Pancreas (tissue), 10 donors: ENCODE measurements around the gene AGGF1. TPM values are rescaled to one million over a fixed set of nuclear protein-coding genes. Genes with fewer than 3 reads are reported as not detected.

Source experiments
- ATAC-seq, 4 donors: fragments of 200-7000 bp; cut with Tn5 transposase; one replicate each; pipeline versions ENCODE4 v1.8.0 to v1.9.1; 2020; ENCODE audit warnings: mild to moderate bottlenecking in 4 of 4, moderate library complexity in 4 of 4
- DNase-seq, 6 donors: peaks; one replicate each; pipeline ENCODE4 v3.0.0-alpha.2; 2020
- FAIRE-seq: peaks from 2 replicates; lab custom pipeline; 2012; peaks lifted over from hg19 to GRCh38; lab: Jason Lieb, UNC
- H3K27ac ChIP-seq, 4 donors: fragments of 200-600 bp; sonication (generic); 1 replicate in 3 of 4; 2 replicates in 1 of 4; pipeline versions ENCODE4 v1.5.0 to v1.8.0; 2020
- H3K27me3 ChIP-seq, 4 donors: fragments of 200-600 bp; one replicate each; pipeline ENCODE4 v1.8.0; 2021
- H3K36me3 ChIP-seq, 3 donors: fragments of 200-600 bp; sonication (generic) in 1 of 3; one replicate each; pipeline versions ENCODE4 v1.5.0 to v1.8.0; 2020 to 2021
- H3K4me1 ChIP-seq, 3 donors: fragments of 200-600 bp; one replicate each; pipeline ENCODE4 v1.8.0; 2021
- H3K4me3 ChIP-seq, 4 donors: fragments of 200-600 bp; sonication (generic) in 2 of 4; one replicate each; pipeline versions ENCODE4 v1.5.0 to v1.8.0; 2020 to 2021
- H3K9me3 ChIP-seq, 4 donors: fragments of 200-600 bp; one replicate each; pipeline ENCODE4 v1.8.0; 2021
- WGBS, 2 donors: extraction: QIAGEN DNeasy Blood & Tissue Kit; methylation state at CpG; one replicate each; pipeline ENCODE4 v1.1.7; 2013; 5-methylcytosine and 5-hydroxymethylcytosine counted together
- intact Hi-C, 3 donors: fragments of 100-400 bp; cut with DNase I; formaldehyde crosslinking; loops; one replicate each; pipeline versions ENCODE4 v1.11.1 to v1.14.2; 2022
- polyA plus RNA-seq, 2 donors: library from polyadenylated mRNA; stranded (reverse); fragments of 200-250 nt; gene quantifications; one replicate each; pipeline ENCODE4 v1.2.3, GENCODE V29; 2013
- total RNA-seq, 6 donors: library from RNA; stranded (reverse); fragmentation: NEBNext Ultra II Directional in 4 of 6; extraction: Animal tissue kit (Norgen Biotek cat#: 25700) in 4 of 6; gene quantifications; one replicate each; pipeline versions ENCODE4 v1.2.1 to v1.2.4, GENCODE V29; 2021 to 2023
- TF ChIP-seq, protein P1 (sequence below), 4 donors: fragments of 200-600 bp; sonication (generic) in 3 of 4; IDR thresholded peaks; one replicate each; pipeline versions ENCODE4 v1.5.0 to v1.8.0; 2021; ENCODE audit warnings: antibody characterized with exemption in 4 of 4
- donor health status: healthy with polysubstance abuse.
- donor health status: DM: no; HTN: no; CAD: no; lungs with moderate emphysema.
- donor health status: DM: no; HTN: no; CAD: no.
- donor health status: control.
- donor health status: control.
- donor health status: Bipolar disorder and iron deficiency.
- donor health status: DM: yes; HTN: yes; CAD: no.
- donor health status: DM: no; HTN: no; CAD: no.
- donor health status: DM: no; HTN: no; CAD: no.
- donor health status: DM: yes; HTN: yes; CAD: no.

The AGGF1 gene
- total and polyA plus RNA-seq, 8 donors, result 3.7 to 12.9 (median 8.5) TPM

GRCh38 chr5:77082280-77082679 lies 52.1 kb downstream of the AGGF1 start:
- TF ChIP-seq, protein P1, sequence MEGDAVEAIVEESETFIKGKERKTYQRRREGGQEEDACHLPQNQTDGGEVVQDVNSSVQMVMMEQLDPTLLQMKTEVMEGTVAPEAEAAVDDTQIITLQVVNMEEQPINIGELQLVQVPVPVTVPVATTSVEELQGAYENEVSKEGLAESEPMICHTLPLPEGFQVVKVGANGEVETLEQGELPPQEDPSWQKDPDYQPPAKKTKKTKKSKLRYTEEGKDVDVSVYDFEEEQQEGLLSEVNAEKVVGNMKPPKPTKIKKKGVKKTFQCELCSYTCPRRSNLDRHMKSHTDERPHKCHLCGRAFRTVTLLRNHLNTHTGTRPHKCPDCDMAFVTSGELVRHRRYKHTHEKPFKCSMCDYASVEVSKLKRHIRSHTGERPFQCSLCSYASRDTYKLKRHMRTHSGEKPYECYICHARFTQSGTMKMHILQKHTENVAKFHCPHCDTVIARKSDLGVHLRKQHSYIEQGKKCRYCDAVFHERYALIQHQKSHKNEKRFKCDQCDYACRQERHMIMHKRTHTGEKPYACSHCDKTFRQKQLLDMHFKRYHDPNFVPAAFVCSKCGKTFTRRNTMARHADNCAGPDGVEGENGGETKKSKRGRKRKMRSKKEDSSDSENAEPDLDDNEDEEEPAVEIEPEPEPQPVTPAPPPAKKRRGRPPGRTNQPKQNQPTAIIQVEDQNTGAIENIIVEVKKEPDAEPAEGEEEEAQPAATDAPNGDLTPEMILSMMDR (IDR thresholded peaks at IDR 0.05), result no peak
- no peak for FAIRE-seq
- no peak overlapping the region for H3K27ac ChIP-seq
- no peak overlapping the region for H3K4me3 ChIP-seq
- no peaks in the 10 kb centered on the region for H3K9me3 ChIP-seq
- 38 to 51% methylated on average over 1 of the region's 1 CpG for WGBS, 2 donors
- ATAC-seq, result no peak
- no peaks in the 10 kb centered on the region for H3K27me3 ChIP-seq
- DNase-seq, result no peak
- intact Hi-C loops, result no loop called here
- H3K4me1 ChIP-seq, result peaks cover 9 to 16% (median 9%) of the 10 kb centered on the region in 3 donors
- no peaks in the 10 kb centered on the region for H3K36me3 ChIP-seq

- WGBS, 2 donors, result 92 to 94% methylated on average over 6 of the region's 6 CpGs
- intact Hi-C loops, result no loop called here
- H3K27me3 ChIP-seq, result no peaks in the 10 kb centered on the region
- no peak for DNase-seq
- no peak overlapping the region for H3K27ac ChIP-seq
- no peak for ATAC-seq
- no peak overlapping the region for H3K4me3 ChIP-seq
- TF ChIP-seq, protein P1 (IDR thresholded peaks at IDR 0.05), result no peak
- FAIRE-seq, result no peak
- H3K9me3 ChIP-seq, result no peaks in the 10 kb centered on the region
- H3K4me1 ChIP-seq, result peaks cover 9 to 22% (median 15%) of the 10 kb centered on the region in 3 donors
- no peaks in the 10 kb centered on the region for H3K36me3 ChIP-seq
These were observed 52.9 kb downstream of the AGGF1 start for GRCh38 chr5:77083088-77083487.

DNA sequence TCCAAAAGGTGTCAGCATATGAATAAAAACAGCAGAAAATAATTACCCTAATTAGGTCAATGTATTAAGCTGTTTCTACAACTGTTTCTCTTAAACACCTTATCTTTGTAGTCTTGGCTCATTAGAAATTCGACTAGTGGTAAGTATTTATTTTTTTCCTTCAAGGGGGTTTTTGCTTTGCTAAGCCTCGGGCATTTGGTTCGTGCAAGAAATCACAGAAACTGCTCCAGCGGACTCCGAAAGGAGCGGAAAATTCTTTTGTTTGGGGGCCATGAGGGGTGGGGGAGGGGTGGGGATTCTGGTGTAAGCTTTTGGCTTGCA lies 56.1 kb downstream of the AGGF1 start:
- ATAC-seq (no peak), DNase-seq (no peak), FAIRE-seq (no peak)
- Histone ChIP-seq H3K4me1 (peaks cover 9 to 23% (median 15%) of the 10 kb centered on the region in 3 donors), H3K4me3 (peak overlapping the region; percentile 59 to 94 (median 82)), H3K27me3 (no peaks in the 10 kb centered on the region), H3K9me3 (no peaks in the 10 kb centered on the region), H3K27ac (peak overlapping the region; percentile 88 to 99 (median 96)), H3K36me3 (no peaks in the 10 kb centered on the region)
- 0% methylated on average over 6 of the region's 6 CpGs for WGBS, 2 donors
- TF ChIP-seq, protein P1 (IDR thresholded peaks at IDR 0.05), result no peak
- intact Hi-C loops, result no loop called here

GRCh38 chr5:77086689-77087483 lies 56.7 kb downstream of the AGGF1 start, which contains the start of gene ZBED3:
ZBED3 (minus strand) TSS chr5:77087285; CDS start chr5:77077878, 9,407 bp downstream.
- peak; percentile 81 to 90 (median 88) for ATAC-seq
- FAIRE-seq, result no peak
- Histone ChIP-seq H3K4me3 (peak within 1 kb of the TSS; percentile 59 to 94 (median 82)), H3K4me1 (peaks cover 9 to 23% (median 15%) of the 10 kb centered on the region in 3 donors), H3K27ac (peak within 1 kb of the TSS; percentile 88 to 99 (median 96)), H3K9me3 (no peaks in the 10 kb centered on the region), H3K36me3 (no peaks in the 10 kb centered on the region), H3K27me3 (no peaks in the 10 kb centered on the region)
- intact Hi-C loops, result no loop called here
- WGBS, 2 donors, result 0% methylated on average over 60 to 63 of the region's 63 CpGs
- DNase-seq, result peak; percentile 81 to 90 (median 84)
- TF ChIP-seq, protein P1 (IDR thresholded peaks at IDR 0.05), result no peak
